HepG2 (cell line): ENCODE results near the gene PNMA8C. TPM values are rescaled to one million over a fixed set of nuclear protein-coding genes. Genes with fewer than 3 reads are reported as not detected.

ENCODE experiments used
- ATAC-seq: fragments of 200-7000 bp; cut with Tn5 transposase; 3 replicates; pipeline ENCODE4 v1.9.1; 2020; ENCODE audit warnings: mild to moderate bottlenecking, moderate library complexity
- BruUV-seq: library from RNA; stranded (reverse); fragments of 400-500 nt; replicated peaks from 2 replicates; lab custom pipeline; 2021; lab: Mats Ljungman, UMichigan
- CTCF ChIA-PET: fragments of 300-600 bp; formaldehyde crosslinking; extraction: SDS; loops from one replicate; lab custom pipeline; 2021; ENCODE audit warnings: low total read pairs, inconsistent platforms, low intra/inter-chr PET ratio; lab: Yijun Ruan, JAX
- POLR2A ChIA-PET: fragments of 350-600 bp; sonication (Branson Sonifier 250); formaldehyde crosslinking; loops from one replicate; lab custom pipeline; 2020; ENCODE audit warnings: antibody characterized with exemption, inconsistent platforms; lab: Yijun Ruan, JAX
- DNase-seq: peaks from one replicate; pipeline ENCODE4 v3.0.0-alpha.2; 2015; ENCODE audit warnings: low spot score
- FAIRE-seq: peaks from 3 replicates; lab custom pipeline; 2011; peaks lifted over from hg19 to GRCh38; lab: Jason Lieb, UNC
- H2AFZ ChIP-seq: one replicate; pipeline ENCODE4 v1.6.1; 2011; ENCODE audit warnings: low read length, inconsistent platforms
- H3K27ac ChIP-seq: fragments of 300-600 bp; 3 replicates; pipeline ENCODE4 v1.8.0; 2011; ENCODE audit warnings: mixed run types, mild to moderate bottlenecking, mixed read lengths, low read length, inconsistent platforms; ENCODE audit not compliant: insufficient read depth; ENCODE audit errors: extremely low read length
- H3K27me3 ChIP-seq, 2 experiments: fragments of 200-600 bp in 1 of 2; 2 replicates in 1 of 2; 3 replicates in 1 of 2; pipeline versions ENCODE4 v1.6.0 to v1.8.0; 2011; ENCODE audit warnings: low read length in 2 of 2, mild to moderate bottlenecking in 2 of 2, moderate library complexity in 2 of 2, inconsistent platforms in 1 of 2; ENCODE audit not compliant: insufficient read depth in 2 of 2, control insufficient read depth in 1 of 2
- H3K36me3 ChIP-seq, 2 experiments: fragments of 200-600 bp in 1 of 2; replicated peaks in 1 of 2; 2 replicates in 1 of 2; 3 replicates in 1 of 2; pipeline versions ENCODE4 v1.5.1 to v1.8.0; 2011; ENCODE audit warnings: low read length in 2 of 2, inconsistent platforms in 1 of 2; ENCODE audit not compliant: insufficient read depth in 2 of 2, control insufficient read depth in 1 of 2
- H3K4me1 ChIP-seq: 2 replicates; pipeline ENCODE4 v1.5.1; 2012; ENCODE audit warnings: low read length, inconsistent platforms; ENCODE audit not compliant: insufficient read depth
- H3K4me2 ChIP-seq: 2 replicates; pipeline ENCODE4 v1.6.0; 2011; ENCODE audit warnings: low read depth, low read length, inconsistent platforms
- H3K4me3 ChIP-seq, 3 experiments: fragments of 200-600 bp in 1 of 3; sonication (generic), shearing (Covaris generic) in 1 of 3; replicated peaks in 1 of 3; 2 replicates each; pipeline ENCODE4 v1.5.1; 2011 to 2016; ENCODE audit warnings: low read length in 3 of 3, inconsistent platforms in 2 of 3, low read depth in 2 of 3, mild to moderate bottlenecking in 2 of 3, control low read depth in 1 of 3, mixed read lengths in 1 of 3; ENCODE audit not compliant: insufficient read depth in 1 of 3
- H3K79me2 ChIP-seq: one replicate; pipeline ENCODE4 v1.6.1; 2011; ENCODE audit warnings: low read length, inconsistent platforms; ENCODE audit not compliant: insufficient read depth
- H3K9ac ChIP-seq: 2 replicates; pipeline ENCODE4 v1.6.0; 2011; ENCODE audit warnings: mild to moderate bottlenecking, low read depth, low read length, inconsistent platforms; ENCODE audit not compliant: insufficient read depth
- H3K9me3 ChIP-seq: 2 replicates; pipeline ENCODE4 v1.5.1; 2012; ENCODE audit warnings: mild to moderate bottlenecking, low read length
- H4K20me1 ChIP-seq: 2 replicates; pipeline ENCODE4 v1.6.0; 2011; ENCODE audit warnings: inconsistent platforms, mild to moderate bottlenecking, low read length, moderate library complexity; ENCODE audit not compliant: insufficient read depth
- ADNP ChIP-seq: sonication (generic); formaldehyde crosslinking; IDR thresholded peaks from 2 replicates; pipeline ENCODE4 v1.4.0; 2020; ENCODE audit warnings: missing genetic modification reagents
- ATF7 ChIP-seq, 2 experiments: fragments of 450-650 bp in 1 of 2; sonication (generic) in 1 of 2; formaldehyde crosslinking in 1 of 2; IDR thresholded peaks; 2 replicates each; pipeline versions ENCODE4 v1.4.0 to v1.6.1; 2016 to 2020; ENCODE audit warnings: antibody characterized with exemption in 1 of 2, mild to moderate bottlenecking in 1 of 2, missing genetic modification reagents in 1 of 2
- GMEB1 ChIP-seq: sonication (generic); formaldehyde crosslinking; IDR thresholded peaks from 2 replicates; pipeline ENCODE4 v1.5.1; 2020; ENCODE audit warnings: missing genetic modification reagents, mild to moderate bottlenecking, borderline replicate concordance
- KDM5B ChIP-seq: sonication (generic); formaldehyde crosslinking; IDR thresholded peaks from 2 replicates; pipeline ENCODE4 v1.4.0; 2020; ENCODE audit warnings: missing genetic modification reagents, mild to moderate bottlenecking, borderline replicate concordance
- NCOA1 ChIP-seq: sonication (generic); formaldehyde crosslinking; IDR thresholded peaks from 2 replicates; pipeline ENCODE4 v1.9.0; 2021; ENCODE audit warnings: missing genetic modification reagents
- NR2F2 ChIP-seq: IDR thresholded peaks from 2 replicates; pipeline ENCODE4 v1.6.1; 2012; ENCODE audit warnings: low read depth, inconsistent platforms, borderline replicate concordance
- NR3C1 ChIP-seq: sonication (generic); formaldehyde crosslinking; IDR thresholded peaks from 2 replicates; pipeline ENCODE4 v1.4.0; 2020; ENCODE audit warnings: missing genetic modification reagents
- POGZ ChIP-seq: sonication (generic); formaldehyde crosslinking; IDR thresholded peaks from 2 replicates; pipeline ENCODE4 v1.4.0; 2020; ENCODE audit warnings: mild to moderate bottlenecking, missing genetic modification reagents
- TRIM22 ChIP-seq: fragments of 450-650 bp; IDR thresholded peaks from 2 replicates; pipeline ENCODE4 v1.6.1; 2017
- ZNF652 ChIP-seq: IDR thresholded peaks from 2 replicates; pipeline ENCODE4 v1.6.1; 2016; ENCODE audit warnings: low read depth, borderline replicate concordance
- WGBS: methylation state at CpG from one replicate; pipeline ENCODE4 v1.1.6; 2017; ENCODE audit warnings: low lambda C conversion rate; 5-methylcytosine and 5-hydroxymethylcytosine counted together
- in situ Hi-C: cut with HindIII; loops from 2 replicates; pipeline ENCODE4 v1.10.0; 2017; ENCODE audit warnings: low pct_unique_long_range_greater_than_20kb; ENCODE audit not compliant: extremely low pct_ligation_motif_present
- intact Hi-C: fragments of 100-400 bp; cut with micrococcal nuclease; formaldehyde crosslinking; loops from one replicate; pipeline ENCODE4 v1.10.0; 2022; ENCODE audit not compliant: unreplicated experiment
- polyA plus RNA-seq, 8 experiments: library from polyadenylated mRNA; depleted of rRNA in 3 of 8; stranded (reverse) in 7 of 8; unstranded in 1 of 8; fragments of >200 nt; fragmentation: Illumina TruSeq in 4 of 8; extraction: Trizol in 4 of 8; gene quantifications; 2 replicates each; pipeline versions ENCODE4 v1.2.1 to v1.2.3, GENCODE V29; 2011 to 2016; ENCODE audit warnings: low read depth in 4 of 8, missing spikeins in 1 of 8, mixed read lengths in 1 of 8; ENCODE audit not compliant: insufficient read depth in 1 of 8
- total RNA-seq, 5 experiments: library from RNA; depleted of rRNA; stranded (reverse); fragments of >200 nt; fragmentation: Illumina TruSeq; extraction: Trizol; gene quantifications; 2 replicates each; pipeline ENCODE4 v1.2.3, GENCODE V29; 2016; ENCODE audit warnings: low read depth in 1 of 5
- TF ChIP-seq, protein P1 (sequence below): IDR thresholded peaks from 2 replicates; pipeline ENCODE4 v1.6.1; 2016; ENCODE audit warnings: control low read depth
- TF ChIP-seq, protein P2 (sequence below): sonication (generic); formaldehyde crosslinking; IDR thresholded peaks from 2 replicates; pipeline ENCODE4 v1.5.1; 2020; ENCODE audit warnings: missing genetic modification reagents, mild to moderate bottlenecking, borderline replicate concordance
- TF ChIP-seq, protein P3 (sequence below): sonication (generic); formaldehyde crosslinking; IDR thresholded peaks from 2 replicates; pipeline ENCODE4 v1.4.0; 2020; ENCODE audit warnings: missing genetic modification reagents, borderline replicate concordance

The PNMA8C gene
- total and polyA plus RNA-seq, 2 of the 13 experiments (the other 11 are each of a cell fraction or from before 2014, with no cell fraction given), result not detected

DNA sequence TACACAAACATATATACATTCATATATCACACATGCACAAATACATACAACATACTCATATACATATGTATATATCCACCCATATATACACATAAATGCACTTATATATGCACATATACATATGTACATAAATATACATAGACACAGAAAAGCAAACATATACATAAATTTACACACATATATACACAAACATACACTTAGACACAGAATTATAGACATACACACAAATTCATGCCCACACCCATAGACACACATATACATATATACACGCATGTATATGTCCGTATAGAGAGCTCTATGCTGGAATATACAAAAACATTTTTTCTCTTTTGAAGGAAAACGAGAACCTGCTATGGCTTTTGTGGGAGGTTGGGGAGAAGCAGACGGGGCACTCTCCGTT lies 22.0 kb upstream of the PNMA8C start:
- no peak overlapping the region for H2AFZ ChIP-seq
- no peak for DNase-seq
- BruUV-seq, result no TSS peak
- no peak overlapping the region for H3K9ac ChIP-seq
- no peak overlapping the region for H3K4me3 ChIP-seq
- in situ Hi-C loops (no loop called here), intact Hi-C loops (no loop called here)
- H3K9me3 ChIP-seq, result no peaks in the 10 kb centered on the region
- H3K27ac ChIP-seq, result no peak overlapping the region
- 47% methylated on average over 5 of the region's 5 CpGs for WGBS
- no peaks in the 10 kb centered on the region for H4K20me1 ChIP-seq
- H3K4me2 ChIP-seq, result no peak overlapping the region
- no peak for ATAC-seq
- no peak for FAIRE-seq
- no peaks in the 10 kb centered on the region for H3K4me1 ChIP-seq
- no peaks in the 10 kb centered on the region for H3K79me2 ChIP-seq
- ChIA-PET POLR2A (no interaction called here), CTCF (no interaction called here)
- no peaks in the 10 kb centered on the region for H3K27me3 ChIP-seq
- no peaks in the 10 kb centered on the region for H3K36me3 ChIP-seq
- TF ChIP-seq ATF7 (IDR thresholded peaks at IDR 0.05) (no peak), ATF7 (CRISPR knock-in tag; IDR thresholded peaks at IDR 0.05) (no peak), NCOA1 (CRISPR knock-in tag) (no peak), NR2F2 (no peak), ADNP (CRISPR knock-in tag) (no peak), ZNF652 (no peak), NR3C1 (CRISPR knock-in tag) (no peak), POGZ (CRISPR knock-in tag) (no peak), KDM5B (CRISPR knock-in tag) (no peak), TRIM22 (no peak), GMEB1 (no peak)
- TF ChIP-seq, protein P1, sequence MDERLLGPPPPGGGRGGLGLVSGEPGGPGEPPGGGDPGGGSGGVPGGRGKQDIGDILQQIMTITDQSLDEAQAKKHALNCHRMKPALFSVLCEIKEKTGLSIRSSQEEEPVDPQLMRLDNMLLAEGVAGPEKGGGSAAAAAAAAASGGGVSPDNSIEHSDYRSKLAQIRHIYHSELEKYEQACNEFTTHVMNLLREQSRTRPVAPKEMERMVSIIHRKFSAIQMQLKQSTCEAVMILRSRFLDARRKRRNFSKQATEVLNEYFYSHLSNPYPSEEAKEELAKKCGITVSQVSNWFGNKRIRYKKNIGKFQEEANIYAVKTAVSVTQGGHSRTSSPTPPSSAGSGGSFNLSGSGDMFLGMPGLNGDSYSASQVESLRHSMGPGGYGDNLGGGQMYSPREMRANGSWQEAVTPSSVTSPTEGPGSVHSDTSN (CRISPR knock-in tag), result no peak
- TF ChIP-seq, protein P2, sequence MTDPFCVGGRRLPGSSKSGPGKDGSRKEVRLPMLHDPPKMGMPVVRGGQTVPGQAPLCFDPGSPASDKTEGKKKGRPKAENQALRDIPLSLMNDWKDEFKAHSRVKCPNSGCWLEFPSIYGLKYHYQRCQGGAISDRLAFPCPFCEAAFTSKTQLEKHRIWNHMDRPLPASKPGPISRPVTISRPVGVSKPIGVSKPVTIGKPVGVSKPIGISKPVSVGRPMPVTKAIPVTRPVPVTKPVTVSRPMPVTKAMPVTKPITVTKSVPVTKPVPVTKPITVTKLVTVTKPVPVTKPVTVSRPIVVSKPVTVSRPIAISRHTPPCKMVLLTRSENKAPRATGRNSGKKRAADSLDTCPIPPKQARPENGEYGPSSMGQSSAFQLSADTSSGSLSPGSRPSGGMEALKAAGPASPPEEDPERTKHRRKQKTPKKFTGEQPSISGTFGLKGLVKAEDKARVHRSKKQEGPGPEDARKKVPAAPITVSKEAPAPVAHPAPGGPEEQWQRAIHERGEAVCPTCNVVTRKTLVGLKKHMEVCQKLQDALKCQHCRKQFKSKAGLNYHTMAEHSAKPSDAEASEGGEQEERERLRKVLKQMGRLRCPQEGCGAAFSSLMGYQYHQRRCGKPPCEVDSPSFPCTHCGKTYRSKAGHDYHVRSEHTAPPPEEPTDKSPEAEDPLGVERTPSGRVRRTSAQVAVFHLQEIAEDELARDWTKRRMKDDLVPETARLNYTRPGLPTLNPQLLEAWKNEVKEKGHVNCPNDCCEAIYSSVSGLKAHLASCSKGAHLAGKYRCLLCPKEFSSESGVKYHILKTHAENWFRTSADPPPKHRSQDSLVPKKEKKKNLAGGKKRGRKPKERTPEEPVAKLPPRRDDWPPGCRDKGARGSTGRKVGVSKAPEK (CRISPR knock-in tag), result no peak
- TF ChIP-seq, protein P3, sequence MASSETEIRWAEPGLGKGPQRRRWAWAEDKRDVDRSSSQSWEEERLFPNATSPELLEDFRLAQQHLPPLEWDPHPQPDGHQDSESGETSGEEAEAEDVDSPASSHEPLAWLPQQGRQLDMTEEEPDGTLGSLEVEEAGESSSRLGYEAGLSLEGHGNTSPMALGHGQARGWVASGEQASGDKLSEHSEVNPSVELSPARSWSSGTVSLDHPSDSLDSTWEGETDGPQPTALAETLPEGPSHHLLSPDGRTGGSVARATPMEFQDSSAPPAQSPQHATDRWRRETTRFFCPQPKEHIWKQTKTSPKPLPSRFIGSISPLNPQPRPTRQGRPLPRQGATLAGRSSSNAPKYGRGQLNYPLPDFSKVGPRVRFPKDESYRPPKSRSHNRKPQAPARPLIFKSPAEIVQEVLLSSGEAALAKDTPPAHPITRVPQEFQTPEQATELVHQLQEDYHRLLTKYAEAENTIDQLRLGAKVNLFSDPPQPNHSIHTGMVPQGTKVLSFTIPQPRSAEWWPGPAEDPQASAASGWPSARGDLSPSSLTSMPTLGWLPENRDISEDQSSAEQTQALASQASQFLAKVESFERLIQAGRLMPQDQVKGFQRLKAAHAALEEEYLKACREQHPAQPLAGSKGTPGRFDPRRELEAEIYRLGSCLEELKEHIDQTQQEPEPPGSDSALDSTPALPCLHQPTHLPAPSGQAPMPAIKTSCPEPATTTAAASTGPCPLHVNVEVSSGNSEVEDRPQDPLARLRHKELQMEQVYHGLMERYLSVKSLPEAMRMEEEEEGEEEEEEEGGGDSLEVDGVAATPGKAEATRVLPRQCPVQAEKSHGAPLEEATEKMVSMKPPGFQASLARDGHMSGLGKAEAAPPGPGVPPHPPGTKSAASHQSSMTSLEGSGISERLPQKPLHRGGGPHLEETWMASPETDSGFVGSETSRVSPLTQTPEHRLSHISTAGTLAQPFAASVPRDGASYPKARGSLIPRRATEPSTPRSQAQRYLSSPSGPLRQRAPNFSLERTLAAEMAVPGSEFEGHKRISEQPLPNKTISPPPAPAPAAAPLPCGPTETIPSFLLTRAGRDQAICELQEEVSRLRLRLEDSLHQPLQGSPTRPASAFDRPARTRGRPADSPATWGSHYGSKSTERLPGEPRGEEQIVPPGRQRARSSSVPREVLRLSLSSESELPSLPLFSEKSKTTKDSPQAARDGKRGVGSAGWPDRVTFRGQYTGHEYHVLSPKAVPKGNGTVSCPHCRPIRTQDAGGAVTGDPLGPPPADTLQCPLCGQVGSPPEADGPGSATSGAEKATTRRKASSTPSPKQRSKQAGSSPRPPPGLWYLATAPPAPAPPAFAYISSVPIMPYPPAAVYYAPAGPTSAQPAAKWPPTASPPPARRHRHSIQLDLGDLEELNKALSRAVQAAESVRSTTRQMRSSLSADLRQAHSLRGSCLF, result no peak
